ENCODE measurements around the gene IGFN1.
A peak's percentile ranks its signal among the peaks of the same experiment; 100 is the strongest.

IGFN1 gene

GRCh38 chr1:201190624-201191051 lies at the start of gene IGFN1:
TSS of gene IGFN1 (plus strand) at chr1:201190824. CDS start at chr1:201193294, 2,470 bp downstream.
- no peak for DNase-seq (ENCODE audit: low read depth in 2 of 3, low spot score in 1 of 3)

GRCh38 chr1:201140941-201141260 lies 49.7 kb upstream of the IGFN1 start:
- no peak for DNase-seq (ENCODE audit: low read depth in 2 of 3, low spot score in 1 of 3)

GRCh38 chr1:201141418-201141817 lies 49.2 kb upstream of the IGFN1 start:
- no peak for DNase-seq (ENCODE audit: low read depth in 2 of 3, low spot score in 1 of 3)

- DNase-seq (ENCODE audit: low read depth in 2 of 3, low spot score in 1 of 3), result no peak
Observed at GRCh38 chr1:201142011-201142848, 48.4 kb upstream of the IGFN1 start.

GRCh38 chr1:201142849-201143725 lies 47.5 kb upstream of the IGFN1 start:
- no peak for DNase-seq (ENCODE audit: low read depth in 2 of 3, low spot score in 1 of 3)

- DNase-seq (ENCODE audit: low read depth in 2 of 3, low spot score in 1 of 3), result no peak
Observed at GRCh38 chr1:201143726-201144635, 46.6 kb upstream of the IGFN1 start.

- DNase-seq (ENCODE audit: low read depth in 2 of 3, low spot score in 1 of 3), result no peak
Observed at GRCh38 chr1:201144701-201145100, 45.9 kb upstream of the IGFN1 start.

- DNase-seq (ENCODE audit: low read depth in 2 of 3, low spot score in 1 of 3), result no peak
Observed at GRCh38 chr1:201145132-201145531, 45.5 kb upstream of the IGFN1 start.

- no peak for DNase-seq (ENCODE audit: low read depth in 2 of 3, low spot score in 1 of 3)
Observed at GRCh38 chr1:201145816-201146215, 44.8 kb upstream of the IGFN1 start.

GRCh38 chr1:201146626-201147390 lies 43.8 kb upstream of the IGFN1 start:
- no peak for DNase-seq (ENCODE audit: low read depth in 2 of 3, low spot score in 1 of 3)

- DNase-seq (ENCODE audit: low read depth in 2 of 3, low spot score in 1 of 3), result no peak
Observed at GRCh38 chr1:201147396-201148015, 43.1 kb upstream of the IGFN1 start.

- DNase-seq (ENCODE audit: low read depth in 2 of 3, low spot score in 1 of 3), result peak in 1 of 3 donors; percentile 7
Observed at GRCh38 chr1:201149400-201149799, 41.2 kb upstream of the IGFN1 start.

GRCh38 chr1:201153474-201154388 lies 36.9 kb upstream of the IGFN1 start:
- DNase-seq (ENCODE audit: low read depth in 2 of 3, low spot score in 1 of 3), result no peak

GRCh38 chr1:201154389-201155165 lies 36.0 kb upstream of the IGFN1 start, which contains the start of gene TMEM9:
TSS of gene TMEM9 (minus strand) at chr1:201154474. CDS start at chr1:201153923, 551 bp downstream.
- peak; percentile 97 to 99 (median 98) for DNase-seq (ENCODE audit: low read depth in 2 of 3, low spot score in 1 of 3)

- no peak for DNase-seq (ENCODE audit: low read depth in 2 of 3, low spot score in 1 of 3)
Observed at GRCh38 chr1:201155354-201155753, 35.3 kb upstream of the IGFN1 start.

GRCh38 chr1:201156346-201156745 lies 34.3 kb upstream of the IGFN1 start:
- no peak for DNase-seq (ENCODE audit: low read depth in 2 of 3, low spot score in 1 of 3)

- no peak for DNase-seq (ENCODE audit: low read depth in 2 of 3, low spot score in 1 of 3)
Observed at GRCh38 chr1:201156819-201157218, 33.8 kb upstream of the IGFN1 start.

GRCh38 chr1:201157949-201158348 lies 32.7 kb upstream of the IGFN1 start:
- no peak for DNase-seq (ENCODE audit: low read depth in 2 of 3, low spot score in 1 of 3)
